A673 (cell line): ENCODE data around the gene CST4.

Source experiments
- CTCF ChIP-seq: fragments of 300-800, 200-600 bp; sonication (generic); conservative IDR thresholded peaks from 2 replicates; pipeline ENCODE4 v1.5.1; 2017; ENCODE audit warnings: low read depth, mild to moderate bottlenecking, antibody characterized with exemption, low read length, moderate library complexity, mixed read lengths
- EZH2 ChIP-seq: fragments of 200-600 bp; sonication (generic); IDR thresholded peaks from 2 replicates; pipeline ENCODE4 v1.6.1; 2017; ENCODE audit warnings: borderline replicate concordance, low read depth, mild to moderate bottlenecking, mixed read lengths, antibody characterized with exemption, low read length; ENCODE audit not compliant: poor library complexity, severe bottlenecking

DNA sequence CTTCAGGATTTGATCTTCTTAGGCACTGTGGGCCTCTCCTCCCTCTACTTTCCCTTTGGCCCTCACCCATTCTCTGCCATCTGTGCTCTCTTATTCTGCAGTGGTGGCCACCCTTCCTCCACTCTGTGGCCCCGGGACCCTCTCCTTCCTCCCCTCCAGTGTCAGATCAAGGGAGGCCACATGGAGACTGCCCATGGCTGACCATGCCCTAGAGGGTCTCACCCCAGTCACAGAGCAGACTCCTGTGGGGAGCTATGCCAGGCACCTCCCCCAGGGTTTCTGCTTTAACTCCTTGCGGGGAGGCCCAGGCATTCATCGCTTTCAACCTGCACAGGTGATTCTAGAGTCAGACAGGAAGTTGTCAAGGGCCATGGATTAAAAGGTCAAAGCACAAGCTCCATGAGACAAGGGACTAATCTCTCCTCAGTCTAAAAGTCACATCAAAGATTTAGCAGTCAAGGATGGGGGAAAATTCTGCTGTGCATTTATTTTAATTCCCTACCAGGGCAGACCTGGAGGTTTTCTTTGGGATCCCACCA lies 35.4 kb downstream of the CST4 start:
- TF ChIP-seq CTCF (no peak), EZH2 (no peak)
